Upper lobe of left lung (tissue), 4 donors: ENCODE data around the gene SMAGP.

Source experiments
- CTCF ChIP-seq, 6 experiments: fragments of 450-650 bp in 4 of 6; fragments of 200-600 bp in 2 of 6; sonication (generic) in 2 of 6; IDR thresholded peaks; one replicate each; pipeline ENCODE4 v1.5.1; 2016 to 2019; ENCODE audit warnings: antibody characterized with exemption in 6 of 6
- POLR2AphosphoS5 ChIP-seq, 2 donors: sonication (generic); formaldehyde crosslinking; IDR thresholded peaks; one replicate each; pipeline ENCODE4 v1.5.1; 2017; ENCODE audit warnings: antibody characterized with exemption in 2 of 2

- TF ChIP-seq POLR2AphosphoS5 (IDR thresholded peaks at IDR 0.05) (no peak), CTCF (IDR thresholded peaks at IDR 0.05) (no peak)
Measured at GRCh38 chr12:51199366-51199945, 70.8 kb downstream of the SMAGP start.
